GM21825 (cell line): Measurements from ENCODE around the gene MNS1.
"Not testable (repeated sequence)": the region's sequence is repeated elsewhere in the genome, so short reads cannot be mapped to it uniquely, and the experiment has no call there.

Experiments used
- ATAC-seq: cut with Tn5 transposase; IDR thresholded peaks from one replicate; pipeline ENCODE4 v1.9.1; 2021; ENCODE audit warnings: mild to moderate bottlenecking, moderate library complexity; ENCODE audit not compliant: unreplicated experiment

The MNS1 gene

DNA sequence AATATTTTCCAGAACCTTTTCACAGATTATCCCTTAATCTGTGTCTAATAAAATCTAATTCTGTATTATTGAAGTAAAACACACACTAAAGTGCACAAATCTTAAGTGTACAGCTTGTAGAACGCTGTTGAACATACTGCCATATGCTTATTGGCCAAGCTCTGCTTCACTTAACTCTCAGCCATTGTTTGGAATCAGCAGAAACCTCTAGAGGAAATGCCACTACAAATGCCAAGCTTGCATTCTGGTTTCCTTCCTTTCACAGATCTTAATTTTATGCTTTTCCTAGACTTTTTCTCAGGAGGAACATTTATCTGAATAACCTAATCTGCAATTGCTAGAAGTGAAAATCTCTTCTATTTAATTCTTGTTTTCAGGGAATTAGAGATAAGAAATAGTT is 10.1 kb downstream of the MNS1 start:
- ATAC-seq, result no peak

DNA sequence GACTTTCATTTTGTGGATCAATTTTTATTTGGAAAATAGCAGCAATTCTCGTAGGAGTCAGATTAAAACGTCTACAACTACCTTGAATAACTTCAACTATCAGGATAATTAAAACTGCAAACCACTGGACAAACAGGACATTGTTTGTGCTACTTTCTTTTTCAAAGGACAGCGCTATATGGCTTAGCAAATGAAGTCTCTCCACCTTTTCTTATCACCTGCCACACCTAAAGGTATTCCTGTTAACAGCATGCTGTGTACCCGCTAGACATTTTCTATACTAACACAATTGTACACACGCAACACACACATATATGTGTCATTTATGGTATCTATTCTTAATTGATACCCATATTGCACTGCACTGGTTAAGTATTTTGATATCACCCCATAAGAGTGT is 19.2 kb downstream of the MNS1 start:
- ATAC-seq, result no peak

DNA sequence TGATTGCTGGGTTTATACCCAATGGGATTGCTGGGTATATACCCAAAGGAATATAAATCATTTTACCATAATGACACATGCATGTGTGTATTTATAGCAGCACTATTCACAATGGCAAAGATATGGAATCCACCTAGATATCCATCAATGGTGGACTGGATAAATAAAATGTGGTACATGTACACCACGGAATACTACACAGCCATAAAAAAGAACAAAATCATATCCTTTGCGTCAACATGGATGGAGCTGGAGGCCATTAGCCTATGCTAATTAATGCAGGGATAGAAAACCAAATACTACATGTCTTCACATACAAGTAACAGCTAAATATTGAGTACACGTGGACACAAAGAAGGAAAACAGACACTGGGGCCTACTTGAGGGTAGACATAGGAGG is 22.6 kb downstream of the MNS1 start:
- ATAC-seq, result no peak

DNA sequence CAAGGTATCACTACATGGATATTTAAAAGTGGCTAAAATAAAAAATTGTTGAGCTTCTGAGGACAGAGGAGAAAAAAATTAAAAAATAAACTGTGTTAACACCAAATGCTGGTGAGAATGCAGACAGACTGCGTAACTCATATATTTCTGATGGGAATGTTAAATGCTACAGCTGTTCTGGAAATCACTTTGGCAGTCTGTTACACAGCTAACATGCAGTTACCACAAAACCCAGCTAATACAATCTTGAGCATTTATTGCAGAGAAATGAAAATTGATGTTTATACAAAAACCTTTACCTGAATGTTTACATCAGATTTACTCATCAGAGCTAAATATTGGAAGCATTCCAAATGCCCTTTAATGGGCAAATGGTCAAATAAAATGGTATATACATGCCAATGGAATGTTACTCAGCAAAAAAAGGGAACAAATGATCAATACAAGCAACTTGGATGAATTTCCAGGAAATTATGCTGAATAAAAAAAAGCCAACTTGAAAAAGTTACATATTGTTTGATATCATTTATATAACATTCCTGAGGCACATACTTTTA is 24.6 kb downstream of the MNS1 start:
- ATAC-seq, result no peak

DNA sequence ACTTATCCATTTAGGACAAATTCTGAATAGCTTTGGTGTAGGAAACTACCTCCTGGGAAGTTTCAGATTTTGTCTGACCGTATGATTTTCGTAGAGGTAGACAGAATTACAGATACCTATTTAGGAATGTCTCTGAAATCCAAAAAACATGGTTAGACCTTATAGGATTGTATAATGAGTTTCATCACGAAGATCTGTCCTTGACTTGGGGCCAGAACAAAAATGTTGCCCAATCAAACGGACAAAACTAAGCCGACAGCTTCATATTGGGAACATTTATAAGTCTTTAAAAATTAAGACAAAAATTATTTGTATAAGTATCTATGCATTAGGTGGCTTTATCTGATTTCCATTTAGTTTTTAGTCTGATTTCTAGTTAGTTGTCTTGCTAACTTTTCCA is 32.6 kb downstream of the MNS1 start:
- ATAC-seq, result no peak

DNA sequence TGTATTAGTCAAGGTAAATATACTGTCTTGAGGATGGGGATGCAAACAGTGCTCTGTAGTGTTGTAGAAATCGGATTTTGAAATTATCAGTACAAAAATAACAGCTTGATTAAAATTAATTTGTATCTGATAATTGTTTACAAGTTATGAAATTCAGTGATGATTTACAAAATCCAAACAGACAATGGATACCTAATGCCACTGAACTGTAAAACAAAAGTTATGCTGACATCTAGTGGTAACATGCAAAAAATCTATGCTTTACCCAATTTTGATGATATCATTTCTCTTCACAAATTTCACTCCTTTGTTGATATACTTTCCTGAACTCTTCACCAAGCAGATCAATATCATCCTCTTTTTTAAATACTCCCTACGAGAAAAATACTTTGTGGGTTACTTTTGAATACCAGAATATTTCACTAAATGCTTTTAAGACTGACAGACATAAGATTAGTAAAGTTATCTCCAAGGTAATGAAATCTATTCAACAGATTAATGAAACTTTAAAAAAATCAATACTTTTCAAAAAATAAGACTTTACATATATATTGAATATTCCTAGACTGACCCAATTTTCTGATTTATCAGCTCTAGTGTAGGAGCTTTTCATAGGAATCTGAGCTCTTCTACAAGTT is 36.0 kb downstream of the MNS1 start:
- ATAC-seq, result no peak

DNA sequence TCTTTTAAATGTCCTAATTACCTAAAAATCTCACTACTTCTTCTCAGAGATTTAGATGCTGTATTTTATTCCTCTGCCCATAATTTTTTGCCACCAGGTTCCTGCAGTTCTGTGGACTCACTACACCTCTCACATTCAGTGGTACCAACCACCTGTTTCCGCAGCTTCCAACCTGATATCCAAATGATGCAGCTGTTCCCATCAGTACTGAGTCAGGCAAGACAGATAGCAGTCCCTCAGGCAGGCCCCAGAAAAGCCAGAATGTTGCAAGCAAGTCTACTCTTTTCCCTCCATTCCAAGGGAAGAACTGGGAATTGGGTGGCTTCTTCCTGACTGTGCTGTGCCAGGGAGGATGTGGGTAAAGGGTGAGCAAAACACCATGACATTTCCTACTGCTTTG is 39.0 kb downstream of the MNS1 start:
- ATAC-seq, result no peak

DNA sequence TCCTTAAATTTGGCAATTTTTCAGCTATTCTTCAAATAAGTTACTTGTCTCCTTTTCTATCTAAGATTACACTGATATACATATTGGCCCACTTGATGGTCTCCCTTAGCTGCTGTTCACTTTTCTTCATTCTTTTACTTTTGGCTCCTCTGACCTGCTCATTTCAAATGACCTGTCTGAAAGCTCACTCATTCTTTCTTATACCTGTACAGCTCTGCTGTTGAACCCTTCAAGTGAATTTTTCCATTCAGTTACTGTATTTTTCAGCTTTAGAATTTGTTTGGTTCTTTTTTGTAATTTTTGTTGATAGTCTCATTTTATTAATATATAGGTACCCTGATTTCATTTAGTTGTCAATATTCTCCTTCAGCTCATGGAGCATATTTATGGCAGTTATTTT is 39.7 kb downstream of the MNS1 start:
- ATAC-seq, result no peak

DNA sequence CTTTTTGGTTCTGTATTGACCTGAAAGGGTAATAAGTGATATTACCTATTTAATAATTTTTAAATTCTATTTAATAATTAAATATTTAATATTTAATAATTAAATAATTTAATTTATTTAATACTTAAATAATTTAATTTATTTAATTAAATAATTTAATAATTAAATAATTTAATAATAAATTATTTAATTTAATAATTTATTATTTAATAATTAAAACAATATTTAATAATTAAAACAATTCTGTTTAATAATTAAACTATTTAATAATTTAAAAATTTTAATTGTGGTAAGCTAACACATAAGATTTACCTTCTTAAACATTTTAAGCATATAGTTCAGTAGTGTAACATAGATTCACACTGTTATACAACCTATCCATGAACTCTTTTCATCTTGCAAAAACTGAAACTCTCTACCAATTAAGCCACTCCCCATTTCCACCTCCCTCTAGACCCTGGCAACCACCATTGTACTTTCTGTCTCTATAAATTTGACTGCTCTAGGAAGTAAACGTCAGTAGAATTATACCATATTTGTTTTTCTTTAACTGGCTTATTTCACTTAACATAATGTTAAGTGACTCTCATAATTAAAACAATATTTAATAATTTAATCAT is 51.7 kb downstream of the MNS1 start:
- not testable (repeated sequence) for ATAC-seq

DNA sequence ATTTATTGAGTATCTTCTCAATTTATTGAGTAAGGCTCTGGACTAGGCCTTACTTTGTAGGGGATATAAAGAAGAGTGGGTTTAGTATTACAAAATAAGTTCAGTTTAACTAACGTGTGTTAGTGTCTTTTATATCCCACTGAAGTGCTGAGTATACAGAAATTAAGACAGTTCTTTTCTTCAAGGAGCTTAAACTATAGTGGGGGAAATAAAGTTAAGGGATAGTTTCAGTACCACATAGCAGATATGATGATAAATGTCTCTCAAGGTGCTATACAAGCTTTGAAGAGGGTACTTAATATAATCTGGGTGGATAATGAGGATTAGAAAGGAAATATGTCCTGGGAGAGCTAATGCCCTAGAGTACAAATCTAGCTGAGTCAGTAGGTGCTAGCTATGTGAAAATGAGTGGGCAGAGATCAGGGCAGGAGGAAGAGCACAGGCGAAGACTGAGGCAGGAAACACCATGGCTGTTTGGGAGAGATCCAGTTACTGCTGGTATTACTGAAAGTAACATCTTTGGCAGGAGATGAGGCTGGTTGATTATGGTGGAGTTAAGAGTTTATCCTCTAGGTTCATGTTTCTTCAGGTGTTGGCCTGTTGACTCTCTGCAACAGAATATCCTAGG is 53.7 kb downstream of the MNS1 start:
- ATAC-seq, result no peak

DNA sequence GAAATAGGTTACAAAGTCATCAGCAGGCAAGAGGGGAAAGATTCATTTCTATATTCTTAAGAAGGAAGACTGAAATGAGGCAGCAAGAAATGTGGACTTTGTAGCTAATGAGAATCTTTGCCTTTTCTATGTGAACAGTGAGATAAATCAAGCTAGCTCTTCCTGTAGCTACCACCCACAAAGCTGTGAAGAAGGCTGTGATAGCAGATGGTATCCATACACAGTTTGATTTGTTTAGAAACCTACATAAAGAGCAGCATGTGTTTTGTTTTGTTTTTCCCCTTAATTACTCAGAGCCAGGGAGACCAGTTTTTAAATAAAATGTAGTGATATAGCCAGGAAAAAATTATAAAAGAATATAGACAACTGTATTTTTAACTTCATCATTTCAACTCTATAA is 54.2 kb downstream of the MNS1 start:
- no peak for ATAC-seq

DNA sequence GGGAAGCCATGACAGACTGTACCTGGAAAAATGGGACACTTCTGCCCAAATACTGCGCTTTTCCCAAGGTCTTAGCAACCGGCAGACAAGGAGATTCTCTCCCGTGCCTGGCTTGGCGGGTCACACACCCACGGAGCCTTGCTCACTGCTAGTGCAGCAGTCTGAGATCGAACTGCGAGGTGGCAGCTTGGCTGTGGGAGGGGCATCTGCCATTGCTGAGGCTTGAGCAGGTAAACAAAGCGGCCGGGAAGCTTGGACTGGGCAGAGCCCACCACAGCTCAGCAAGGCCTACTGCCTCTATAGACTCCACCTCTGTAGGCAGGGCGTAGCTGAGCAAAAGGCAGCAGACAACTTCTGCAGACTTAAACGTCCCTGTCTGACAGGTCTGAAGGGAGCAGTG is 65.7 kb downstream of the MNS1 start:
- not testable (repeated sequence) for ATAC-seq

DNA sequence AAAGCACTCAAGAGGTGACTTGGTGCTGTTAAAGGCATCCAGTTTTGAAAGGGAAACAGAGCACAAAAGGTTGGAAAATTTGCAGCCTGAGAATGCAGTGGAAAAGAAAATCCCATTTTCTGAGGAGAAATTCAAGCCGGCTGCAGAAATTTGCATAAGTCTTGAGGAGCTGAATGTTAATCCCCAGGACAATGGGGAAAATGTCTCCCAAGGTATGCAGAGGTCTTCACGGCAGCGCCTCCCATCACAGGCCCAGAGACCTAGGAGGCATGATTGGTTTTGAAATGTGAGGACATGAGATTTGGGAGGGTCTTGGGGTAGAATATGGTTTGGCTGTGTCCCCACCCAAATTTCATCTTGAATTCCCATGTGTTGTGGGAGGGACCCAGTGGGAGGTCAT is 67.6 kb downstream of the MNS1 start:
- not testable (repeated sequence) for ATAC-seq

DNA sequence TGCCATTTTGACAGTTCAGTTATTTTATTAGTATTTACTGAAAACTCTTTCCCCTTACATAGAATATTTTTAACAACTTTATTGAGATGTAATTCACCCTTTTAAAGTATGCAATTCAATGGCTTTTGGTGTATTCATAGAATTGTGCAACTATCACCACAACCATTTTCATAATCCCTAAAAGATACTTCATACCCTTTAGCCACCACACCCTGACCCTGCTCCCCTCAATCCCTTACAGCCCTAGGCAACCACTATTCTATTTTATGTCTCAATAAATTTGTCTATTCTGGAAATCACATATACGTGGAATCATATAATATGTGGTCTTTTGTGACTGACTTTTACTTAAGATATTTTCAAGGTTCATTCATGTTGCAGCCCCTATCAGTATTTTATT is 70.0 kb downstream of the MNS1 start:
- ATAC-seq, result no peak

DNA sequence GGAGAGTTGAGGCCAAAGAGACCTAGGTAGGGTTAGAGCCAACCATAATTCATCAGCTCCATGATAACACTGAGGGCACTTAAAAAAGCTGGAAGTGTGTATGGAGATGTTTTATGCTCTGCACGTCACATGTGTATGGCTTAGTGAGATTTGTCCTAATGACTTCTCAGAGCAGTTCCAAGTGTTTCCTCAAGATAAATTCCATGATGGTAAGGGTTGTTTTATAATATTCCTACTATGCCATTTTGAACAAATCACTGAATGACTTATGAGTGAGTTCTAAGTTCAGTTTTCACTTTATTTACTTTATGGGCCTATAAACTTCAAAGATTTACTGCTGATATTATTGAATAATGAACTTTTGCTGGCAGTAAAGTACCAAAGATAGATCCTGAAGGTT is 71.7 kb downstream of the MNS1 start:
- ATAC-seq, result no peak

DNA sequence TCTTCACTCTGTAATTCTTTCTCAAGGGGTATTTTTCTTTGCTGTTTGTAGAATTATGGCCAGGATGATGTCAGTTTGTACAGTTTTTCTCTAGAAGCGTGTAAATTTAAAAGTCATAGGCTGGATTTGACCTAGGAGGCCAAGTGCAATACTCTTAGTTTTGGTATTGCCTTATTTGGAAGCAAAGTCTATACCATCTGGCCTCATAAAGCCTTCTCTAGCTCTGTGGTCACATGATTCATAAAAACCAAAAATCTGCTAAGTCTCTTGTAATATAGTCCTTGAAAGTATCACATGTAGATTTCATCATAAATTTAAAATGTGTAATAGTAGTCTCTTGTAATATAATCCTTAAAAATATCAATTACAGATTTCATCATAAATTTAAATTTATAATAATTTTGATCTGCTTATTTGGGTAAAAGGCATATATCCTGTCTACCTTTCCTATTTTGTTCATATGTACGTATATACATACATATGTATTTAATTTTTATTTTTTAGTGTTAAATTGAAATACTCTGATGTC is 74.1 kb downstream of the MNS1 start:
- ATAC-seq, result no peak

DNA sequence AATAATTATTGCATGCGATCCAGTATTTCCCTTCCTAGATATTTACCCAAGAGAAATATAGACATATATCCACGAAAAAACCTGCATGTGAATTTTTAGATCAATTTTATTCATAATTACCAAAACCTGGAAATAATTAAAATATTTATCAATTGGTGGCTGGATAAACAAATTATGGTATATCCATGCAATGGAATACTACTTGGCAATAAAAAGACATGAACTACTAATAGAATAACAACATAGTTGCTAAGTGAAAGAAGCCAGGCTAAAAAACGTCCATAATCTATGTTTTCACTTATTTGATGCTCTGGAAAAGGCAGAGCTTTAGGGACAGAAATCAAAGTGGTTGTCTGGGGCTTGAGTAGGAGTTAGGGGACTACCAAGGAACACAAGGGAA is 79.0 kb downstream of the MNS1 start:
- no peak for ATAC-seq

DNA sequence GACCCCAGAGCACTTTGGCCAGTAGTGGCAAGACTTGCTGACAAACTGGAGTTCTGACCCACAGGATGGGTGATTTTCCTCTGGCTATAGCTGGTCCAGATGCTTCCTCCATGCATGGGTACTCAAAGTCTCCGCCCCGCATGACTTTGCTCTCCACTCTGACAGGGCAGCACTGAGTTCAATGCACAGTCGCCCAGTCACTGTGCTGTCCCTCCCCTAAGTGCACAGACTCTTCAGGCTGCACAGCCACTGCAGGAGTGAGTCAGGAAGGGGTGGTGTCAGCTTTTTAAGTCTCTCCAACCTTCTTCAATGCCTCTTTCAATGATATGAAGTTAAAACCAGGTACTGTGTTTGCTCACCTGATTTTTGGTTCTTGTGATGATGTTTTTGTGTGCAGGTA is 81.9 kb downstream of the MNS1 start:
- no peak for ATAC-seq
